ENCODE results near the gene CSNK1G2. TPM values are rescaled to one million over a fixed set of nuclear protein-coding genes. Genes with fewer than 3 reads are reported as not detected.
A peak's percentile ranks its signal among the peaks of the same experiment; 100 is the strongest.

CSNK1G2 gene
- total RNA-seq, 2 donors from 2014 or later, result 55.5 to 92.4 TPM

DNA sequence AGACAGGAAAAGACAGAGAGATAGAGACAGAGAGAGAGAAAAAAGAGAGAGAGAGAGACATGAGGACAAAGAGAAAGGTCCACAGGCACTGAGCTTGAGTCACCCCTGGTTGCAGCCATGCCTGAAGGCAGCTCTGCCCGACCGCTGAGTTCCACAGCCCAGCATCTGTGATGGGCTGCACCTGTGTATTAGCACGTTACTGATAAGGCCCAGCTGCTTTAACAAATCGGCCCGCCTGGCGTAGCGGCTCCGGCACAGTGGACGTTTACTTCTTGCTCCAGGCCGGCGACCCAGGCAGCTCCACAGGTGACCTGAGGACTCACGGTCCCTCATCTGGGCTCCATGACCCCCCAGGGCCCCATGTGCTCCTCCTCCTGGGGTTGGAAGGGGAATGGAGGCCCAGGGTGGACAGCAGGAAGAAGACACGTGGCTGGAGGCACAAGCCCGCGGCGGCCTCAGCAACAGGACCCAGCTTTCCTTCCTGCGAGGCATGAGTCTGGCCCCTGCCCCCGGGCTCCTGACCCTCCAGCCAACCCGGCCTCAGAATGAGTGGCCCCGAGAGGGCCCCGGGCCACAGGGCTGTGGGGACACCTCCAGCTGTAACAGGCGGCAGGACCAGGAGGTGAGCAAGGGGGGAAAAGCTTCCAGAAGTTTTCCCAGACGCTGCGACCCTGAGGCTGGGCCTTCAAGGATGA lies 3.9 kb upstream of the CSNK1G2 start:
- Histone ChIP-seq H3K27ac (no peak overlapping the region), H3K27me3 (replicated peaks; ENCODE audit: insufficient read depth) (no peaks in the 10 kb centered on the region), H3K36me3 (no peaks in the 10 kb centered on the region), H3K9me3 (no peaks in the 10 kb centered on the region), H3K4me1 (ENCODE audit: control insufficient read depth in 1 of 2, low read depth in 2 of 2) (peaks cover 3 to 16% of the 10 kb centered on the region in 2 donors), H3K4me3 (no peak overlapping the region)
- DNase-seq (ENCODE audit: low spot score) (no peak), ATAC-seq (ENCODE audit: insufficient number of reproducible peaks, low FRiP score, low read depth) (no peak)
- TF ChIP-seq CTCF (IDR thresholded peaks at IDR 0.05), result no peak

DNA sequence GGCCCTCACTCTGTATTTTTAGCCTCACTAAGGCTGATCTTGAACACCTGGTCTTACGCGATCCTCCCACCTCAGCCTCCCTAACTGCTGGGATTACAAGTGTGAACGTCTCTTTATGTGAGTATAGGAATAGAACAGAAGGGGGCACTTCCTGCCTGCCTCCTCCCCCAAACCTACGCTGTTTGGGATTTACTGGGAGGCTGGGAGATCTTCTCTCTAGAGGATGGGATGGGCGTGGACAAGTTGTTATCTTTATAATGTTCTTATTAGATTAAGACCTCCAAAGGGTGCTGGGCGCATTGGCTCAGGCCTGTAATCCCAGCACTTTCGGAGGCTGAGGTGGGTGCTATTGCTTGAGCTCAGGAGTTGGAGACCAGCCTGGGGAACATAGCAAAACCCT lies 2.9 kb upstream of the CSNK1G2 start:
- Histone ChIP-seq H3K4me3 (no peak overlapping the region), H3K27ac (no peak overlapping the region), H3K9me3 (no peaks in the 10 kb centered on the region), H3K27me3 (replicated peaks; ENCODE audit: insufficient read depth) (no peaks in the 10 kb centered on the region), H3K36me3 (no peaks in the 10 kb centered on the region), H3K4me1 (ENCODE audit: control insufficient read depth in 1 of 2, low read depth in 2 of 2) (peaks cover 8 to 24% of the 10 kb centered on the region in 2 donors)
- no peak for ATAC-seq (ENCODE audit: insufficient number of reproducible peaks, low FRiP score, low read depth)
- no peak for DNase-seq (ENCODE audit: low spot score)
- TF ChIP-seq CTCF (IDR thresholded peaks at IDR 0.05), result no peak

GRCh38 chr19:1942078-1942933 lies 1.3 kb downstream of the CSNK1G2 start:
- Histone ChIP-seq H3K4me3 (peak overlapping the region; percentile 77), H3K36me3 (no peaks in the 10 kb centered on the region), H3K9me3 (no peaks in the 10 kb centered on the region), H3K4me1 (ENCODE audit: control insufficient read depth in 1 of 2, low read depth in 2 of 2) (peaks cover 16 to 26% of the 10 kb centered on the region in 2 donors), H3K27ac (peak overlapping the region; percentile 86 to 90), H3K27me3 (replicated peaks; ENCODE audit: insufficient read depth) (no peaks in the 10 kb centered on the region)
- no peak for ATAC-seq (ENCODE audit: insufficient number of reproducible peaks, low FRiP score, low read depth)
- TF ChIP-seq CTCF (IDR thresholded peaks at IDR 0.05), result no peak
- no peak for DNase-seq (ENCODE audit: low spot score)

GRCh38 chr19:1942934-1943555 lies 2.1 kb downstream of the CSNK1G2 start:
- peaks cover 16 to 26% of the 10 kb centered on the region in 2 donors for H3K4me1 ChIP-seq (ENCODE audit: control insufficient read depth in 1 of 2, low read depth in 2 of 2)

More at GRCh38 chr19:1942934-1943555, 2.1 kb downstream of the CSNK1G2 start:
- H3K36me3 ChIP-seq, result no peaks in the 10 kb centered on the region
- peak overlapping the region; percentile 77 for H3K4me3 ChIP-seq
- no peaks in the 10 kb centered on the region for H3K9me3 ChIP-seq
- ATAC-seq (ENCODE audit: insufficient number of reproducible peaks, low FRiP score, low read depth) (no peak), DNase-seq (ENCODE audit: low spot score) (no peak)
- no peak for TF ChIP-seq CTCF (IDR thresholded peaks at IDR 0.05)
- peak overlapping the region in 1 of 2 donors; percentile 90 for H3K27ac ChIP-seq
- no peaks in the 10 kb centered on the region for H3K27me3 ChIP-seq (replicated peaks; ENCODE audit: insufficient read depth)
